ENCODE results near the gene ITGB6. TPM values are rescaled to one million over a fixed set of nuclear protein-coding genes. Genes with fewer than 3 reads are reported as not detected.

ITGB6 gene
- total and polyA plus RNA-seq, 2 experiments from 2014 or later: 20.3 to 41.1 TPM

DNA sequence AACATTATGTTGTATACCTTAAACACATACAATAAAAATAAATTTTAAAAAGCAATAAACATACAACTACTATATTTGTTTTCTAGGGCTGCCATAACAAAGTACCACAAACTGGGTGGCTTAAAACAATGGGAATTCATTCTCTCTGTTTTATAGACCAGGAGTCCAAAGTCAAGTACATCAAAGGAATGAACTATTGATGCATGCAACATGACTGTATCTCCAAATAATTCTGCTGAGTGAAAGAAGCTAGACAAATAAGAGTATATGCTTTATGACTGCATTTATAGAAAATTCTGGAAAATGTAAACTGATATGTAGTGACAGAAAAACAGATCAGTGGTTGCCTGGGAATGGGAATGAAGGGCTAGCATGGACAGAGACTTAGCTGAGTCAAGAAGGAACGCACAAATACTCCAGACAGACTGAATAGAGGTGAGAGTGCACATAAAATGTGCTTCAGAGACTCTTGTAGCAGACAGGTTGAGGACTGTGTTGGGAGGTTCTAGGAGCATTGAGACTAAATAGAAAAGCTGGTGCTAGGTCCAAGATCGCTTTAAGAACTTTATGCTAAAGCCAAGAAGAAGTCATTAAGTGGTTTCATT, 126.7 kb downstream of the ITGB6 start:
- Histone ChIP-seq H3K4me2 (no peak overlapping the region), H4K20me1 (ENCODE audit: insufficient read depth, poor library complexity, severe bottlenecking) (no peaks in the 10 kb centered on the region), H3K79me2 (no peaks in the 10 kb centered on the region), H3K9me3 (ENCODE audit: low read depth) (no peaks in the 10 kb centered on the region), H3K27ac (peak overlapping the region; percentile 42), H3K36me3 (replicated peaks; ENCODE audit: insufficient read depth, low read depth) (no peaks in the 10 kb centered on the region), H3K4me1 (ENCODE audit: insufficient read depth) (peaks cover 31% of the 10 kb centered on the region), H3K9me2 (replicated peaks; ENCODE audit: insufficient read depth) (no peaks in the 10 kb centered on the region), H3K4me3 (no peak overlapping the region), H2AFZ (no peak overlapping the region), H3K27me3 (no peaks in the 10 kb centered on the region)
- DNase-seq (ENCODE audit: low spot score): no peak
- WGBS (ENCODE audit: low lambda C conversion rate, missing lambda C conversion rate): 66% methylated on average over 2 of the region's 2 CpGs
- TF ChIP-seq EZH2phosphoT487 (IDR thresholded peaks at IDR 0.05; ENCODE audit: low read depth, severe bottlenecking, unreplicated experiment) (no peak), EZH2 (IDR thresholded peaks at IDR 0.05; ENCODE audit: borderline replicate concordance) (no peak)
- TF ChIP-seq, protein P1, sequence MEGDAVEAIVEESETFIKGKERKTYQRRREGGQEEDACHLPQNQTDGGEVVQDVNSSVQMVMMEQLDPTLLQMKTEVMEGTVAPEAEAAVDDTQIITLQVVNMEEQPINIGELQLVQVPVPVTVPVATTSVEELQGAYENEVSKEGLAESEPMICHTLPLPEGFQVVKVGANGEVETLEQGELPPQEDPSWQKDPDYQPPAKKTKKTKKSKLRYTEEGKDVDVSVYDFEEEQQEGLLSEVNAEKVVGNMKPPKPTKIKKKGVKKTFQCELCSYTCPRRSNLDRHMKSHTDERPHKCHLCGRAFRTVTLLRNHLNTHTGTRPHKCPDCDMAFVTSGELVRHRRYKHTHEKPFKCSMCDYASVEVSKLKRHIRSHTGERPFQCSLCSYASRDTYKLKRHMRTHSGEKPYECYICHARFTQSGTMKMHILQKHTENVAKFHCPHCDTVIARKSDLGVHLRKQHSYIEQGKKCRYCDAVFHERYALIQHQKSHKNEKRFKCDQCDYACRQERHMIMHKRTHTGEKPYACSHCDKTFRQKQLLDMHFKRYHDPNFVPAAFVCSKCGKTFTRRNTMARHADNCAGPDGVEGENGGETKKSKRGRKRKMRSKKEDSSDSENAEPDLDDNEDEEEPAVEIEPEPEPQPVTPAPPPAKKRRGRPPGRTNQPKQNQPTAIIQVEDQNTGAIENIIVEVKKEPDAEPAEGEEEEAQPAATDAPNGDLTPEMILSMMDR (IDR thresholded peaks at IDR 0.05; ENCODE audit: poor library complexity): no peak

DNA sequence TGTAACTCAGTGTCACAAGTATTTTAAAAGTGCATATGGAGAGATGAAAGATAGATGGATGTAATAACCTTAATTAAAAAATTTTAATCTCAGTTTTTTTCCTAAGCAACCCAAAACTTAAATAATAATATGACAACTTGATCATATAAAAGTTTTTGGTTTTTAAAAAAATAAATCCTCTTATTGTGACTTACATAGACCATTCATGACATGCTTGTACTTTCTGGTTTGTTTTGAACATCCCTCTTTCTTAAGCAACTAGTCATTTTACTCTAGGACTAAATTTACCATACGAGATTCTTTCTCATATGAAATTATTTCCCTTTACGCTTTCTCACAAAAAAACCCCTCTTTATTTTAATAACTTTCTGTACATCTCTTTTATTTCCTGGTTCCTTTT, 131.2 kb downstream of the ITGB6 start:
- 81% methylated on average over 2 of the region's 2 CpGs for whole genome bisulfite sequencing (ENCODE audit: low lambda C conversion rate, missing lambda C conversion rate)
- no peak for DNase-seq (ENCODE audit: low spot score)
- H3K9me3 ChIP-seq (ENCODE audit: low read depth): no peaks in the 10 kb centered on the region
- H3K27ac ChIP-seq: no peak overlapping the region
- H3K9me2 ChIP-seq (replicated peaks; ENCODE audit: insufficient read depth): no peaks in the 10 kb centered on the region
- peaks cover 4% of the 10 kb centered on the region for H3K4me1 ChIP-seq (ENCODE audit: insufficient read depth)
- no peak overlapping the region for H3K4me2 ChIP-seq
- H4K20me1 ChIP-seq (ENCODE audit: insufficient read depth, poor library complexity, severe bottlenecking): no peaks in the 10 kb centered on the region
- H2AFZ ChIP-seq: no peak overlapping the region
- no peak overlapping the region for H3K4me3 ChIP-seq
- no peaks in the 10 kb centered on the region for H3K27me3 ChIP-seq
- no peaks in the 10 kb centered on the region for H3K36me3 ChIP-seq (replicated peaks; ENCODE audit: insufficient read depth, low read depth)
- no peaks in the 10 kb centered on the region for H3K79me2 ChIP-seq
- TF ChIP-seq EZH2phosphoT487 (IDR thresholded peaks at IDR 0.05; ENCODE audit: low read depth, severe bottlenecking, unreplicated experiment): no peak
- TF ChIP-seq, protein P1 (IDR thresholded peaks at IDR 0.05; ENCODE audit: poor library complexity): no peak
- no peak for TF ChIP-seq EZH2 (IDR thresholded peaks at IDR 0.05; ENCODE audit: borderline replicate concordance)

DNA sequence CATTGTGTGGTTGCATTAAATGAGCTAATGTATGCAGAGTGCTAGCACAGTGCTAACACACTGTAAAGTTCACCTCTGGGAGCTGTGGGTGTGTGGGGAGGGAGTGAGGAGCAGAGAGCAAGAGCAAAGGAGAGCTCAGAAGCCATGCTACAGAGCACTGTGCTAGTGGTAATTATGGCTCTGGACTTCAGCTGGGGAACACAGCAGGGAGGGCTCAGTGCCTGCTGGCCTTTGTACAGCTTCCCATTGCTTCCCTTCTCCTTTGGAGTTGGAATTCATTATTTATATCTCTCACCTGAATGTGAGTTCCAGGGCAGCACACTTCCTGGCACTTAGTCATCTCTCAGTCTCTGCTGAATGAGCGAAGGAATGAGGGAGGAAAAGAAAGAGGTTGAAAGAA, 135.2 kb downstream of the ITGB6 start:
- Histone ChIP-seq H2AFZ (no peak overlapping the region), H3K27me3 (no peaks in the 10 kb centered on the region), H3K36me3 (replicated peaks; ENCODE audit: insufficient read depth, low read depth) (no peaks in the 10 kb centered on the region), H3K4me1 (ENCODE audit: insufficient read depth) (peaks cover 9% of the 10 kb centered on the region), H3K27ac (no peak overlapping the region), H3K4me3 (no peak overlapping the region), H3K79me2 (peaks cover 8% of the 10 kb centered on the region), H4K20me1 (ENCODE audit: insufficient read depth, poor library complexity, severe bottlenecking) (no peaks in the 10 kb centered on the region), H3K4me2 (no peak overlapping the region), H3K9me3 (ENCODE audit: low read depth) (no peaks in the 10 kb centered on the region), H3K9me2 (replicated peaks; ENCODE audit: insufficient read depth) (no peaks in the 10 kb centered on the region)
- TF ChIP-seq EZH2 (IDR thresholded peaks at IDR 0.05; ENCODE audit: borderline replicate concordance) (no peak), EZH2phosphoT487 (IDR thresholded peaks at IDR 0.05; ENCODE audit: low read depth, severe bottlenecking, unreplicated experiment) (no peak)
- TF ChIP-seq, protein P1 (IDR thresholded peaks at IDR 0.05; ENCODE audit: poor library complexity): no peak
- no peak for DNase-seq (ENCODE audit: low spot score)
- 95% methylated on average over 1 of the region's 1 CpG for WGBS (ENCODE audit: low lambda C conversion rate, missing lambda C conversion rate)
